AG08395 (cell line): ENCODE data around the gene IDH3G.
"Not testable (repeated sequence)": the region's sequence is repeated elsewhere in the genome, so short reads cannot be mapped to it uniquely, and the experiment has no call there.

Experiments used
- DNase-seq: peaks from one replicate; pipeline ENCODE4 v3.0.0; 2012; ENCODE audit warnings: mixed read lengths, low spot score

The IDH3G gene

DNA sequence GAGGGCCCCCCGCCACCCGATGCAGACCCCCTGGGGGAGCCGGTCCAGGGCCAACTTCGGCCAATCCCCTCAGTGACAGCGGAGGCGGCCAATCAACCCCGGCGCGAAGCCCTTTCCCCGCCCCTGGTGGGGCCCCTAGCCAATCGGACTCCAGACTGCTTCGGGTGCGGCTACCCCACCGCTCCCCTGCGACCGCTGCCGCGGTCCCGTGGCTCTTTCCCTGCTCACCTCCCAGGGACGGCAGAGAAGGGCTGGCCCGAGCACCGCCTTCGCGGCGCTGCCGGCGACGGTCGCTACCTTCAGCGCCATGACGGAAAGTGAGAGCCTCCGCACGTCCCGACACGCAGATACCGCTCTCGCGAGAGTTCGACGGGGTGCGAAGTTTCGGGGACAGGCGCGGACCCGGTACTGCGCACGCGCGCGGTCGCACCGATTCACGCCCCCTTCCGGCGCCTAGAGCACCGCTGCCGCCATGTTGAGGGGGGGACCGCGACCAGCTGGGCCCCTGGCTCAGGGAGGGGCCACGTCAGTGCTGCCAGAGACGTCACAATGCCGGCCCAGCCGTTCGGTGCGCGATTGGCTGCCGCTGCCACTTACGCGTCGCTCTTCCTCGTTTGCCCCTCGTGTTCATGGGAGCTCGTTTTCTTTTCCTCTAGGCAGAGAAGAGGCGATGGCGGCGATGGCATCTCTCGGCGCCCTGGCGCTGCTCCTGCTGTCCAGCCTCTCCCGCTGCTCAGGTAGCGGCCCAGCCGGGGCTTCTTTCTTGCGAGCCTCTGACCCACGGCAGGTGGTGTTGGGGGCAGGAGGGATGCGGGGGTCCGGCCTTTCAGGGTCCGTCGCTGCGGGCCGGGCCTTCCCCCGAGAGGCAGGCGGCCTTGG, at the start of gene IDH3G, which contains the start of gene SSR4:
IDH3G (minus strand) TSS at position 358 of the 879 bp plus-strand sequence; CDS start at position 309, 49 bp downstream.
SSR4 (plus strand) TSS at position 651 of the 879 bp plus-strand sequence; CDS start at position 671, 20 bp downstream.
- peak; percentile 96 for DNase-seq

DNA sequence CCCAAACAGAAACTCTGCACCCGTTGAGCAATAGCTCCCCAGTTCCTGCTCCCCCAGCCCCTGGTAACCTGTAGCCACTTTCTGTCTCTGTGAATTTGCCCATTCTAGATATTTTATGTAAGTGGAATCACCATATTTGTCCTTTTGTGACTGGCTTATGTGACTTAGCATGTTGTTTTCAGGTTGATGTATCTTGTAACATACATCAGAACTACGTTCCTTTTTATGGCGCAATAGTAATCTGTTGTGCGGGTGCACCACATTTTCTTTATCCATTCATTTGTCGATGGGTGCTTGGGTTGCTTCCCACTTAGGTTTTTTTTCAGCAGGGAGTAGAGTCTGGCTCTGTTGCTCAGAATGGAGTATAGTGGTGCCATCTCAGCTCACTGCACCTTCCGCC, 42.7 kb upstream of the IDH3G start:
- no peak for DNase-seq

DNA sequence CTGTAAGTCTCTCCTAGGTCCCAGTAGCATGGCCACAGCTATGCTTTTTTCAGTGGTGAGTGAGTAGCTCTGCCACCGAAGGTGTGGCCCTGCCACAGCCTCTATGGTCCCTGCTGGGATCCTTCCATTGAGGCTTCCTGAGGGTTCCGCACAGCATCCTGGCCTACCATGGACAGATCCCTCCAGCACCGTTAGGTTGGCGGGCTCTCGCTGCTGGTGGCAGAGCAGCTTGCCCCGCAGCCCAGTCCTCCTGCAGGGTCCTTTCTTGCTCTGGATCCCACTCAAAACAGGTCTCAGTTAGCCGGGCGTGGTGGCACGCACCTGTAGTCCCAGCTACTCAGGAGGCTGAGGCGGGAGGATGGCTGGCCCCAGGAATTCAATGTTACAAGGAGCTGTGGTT, 38.6 kb upstream of the IDH3G start:
- DNase-seq = no peak

DNA sequence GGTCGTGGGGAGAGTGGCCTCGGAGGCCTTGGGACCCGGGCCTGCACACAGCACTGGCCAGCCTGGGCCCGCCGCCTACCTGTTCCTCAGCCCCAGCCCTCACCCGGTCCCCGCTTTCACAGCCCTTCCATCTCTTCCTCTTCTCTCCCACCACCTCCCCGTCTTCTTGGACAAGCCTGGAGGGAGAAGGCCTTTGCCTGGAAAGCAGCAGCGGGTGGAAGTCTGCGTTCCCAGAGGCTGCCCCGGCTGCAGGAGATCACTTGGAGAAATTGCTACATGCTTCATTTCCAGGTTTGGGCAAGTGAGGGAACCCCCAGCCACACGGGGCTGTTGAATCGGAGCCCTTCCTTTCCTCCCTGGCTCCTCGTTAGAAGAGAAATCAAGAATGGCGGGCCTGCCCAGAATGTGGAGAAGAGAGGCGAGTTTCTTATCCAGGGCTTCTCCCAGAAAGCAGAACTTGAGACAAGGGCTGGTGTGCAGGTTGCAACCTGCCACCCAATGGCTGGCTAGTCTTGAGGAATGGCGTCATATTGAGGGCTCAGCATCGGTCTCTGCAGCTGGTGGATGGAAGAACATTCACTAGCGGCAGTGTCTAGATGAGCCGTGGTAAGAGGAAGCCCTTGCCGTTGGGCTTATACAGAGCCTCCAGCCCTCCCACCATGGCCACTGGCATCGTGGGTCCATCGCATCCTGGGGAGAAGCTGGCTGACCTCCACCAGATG, 37.4 kb upstream of the IDH3G start:
- no peak for DNase-seq

DNA sequence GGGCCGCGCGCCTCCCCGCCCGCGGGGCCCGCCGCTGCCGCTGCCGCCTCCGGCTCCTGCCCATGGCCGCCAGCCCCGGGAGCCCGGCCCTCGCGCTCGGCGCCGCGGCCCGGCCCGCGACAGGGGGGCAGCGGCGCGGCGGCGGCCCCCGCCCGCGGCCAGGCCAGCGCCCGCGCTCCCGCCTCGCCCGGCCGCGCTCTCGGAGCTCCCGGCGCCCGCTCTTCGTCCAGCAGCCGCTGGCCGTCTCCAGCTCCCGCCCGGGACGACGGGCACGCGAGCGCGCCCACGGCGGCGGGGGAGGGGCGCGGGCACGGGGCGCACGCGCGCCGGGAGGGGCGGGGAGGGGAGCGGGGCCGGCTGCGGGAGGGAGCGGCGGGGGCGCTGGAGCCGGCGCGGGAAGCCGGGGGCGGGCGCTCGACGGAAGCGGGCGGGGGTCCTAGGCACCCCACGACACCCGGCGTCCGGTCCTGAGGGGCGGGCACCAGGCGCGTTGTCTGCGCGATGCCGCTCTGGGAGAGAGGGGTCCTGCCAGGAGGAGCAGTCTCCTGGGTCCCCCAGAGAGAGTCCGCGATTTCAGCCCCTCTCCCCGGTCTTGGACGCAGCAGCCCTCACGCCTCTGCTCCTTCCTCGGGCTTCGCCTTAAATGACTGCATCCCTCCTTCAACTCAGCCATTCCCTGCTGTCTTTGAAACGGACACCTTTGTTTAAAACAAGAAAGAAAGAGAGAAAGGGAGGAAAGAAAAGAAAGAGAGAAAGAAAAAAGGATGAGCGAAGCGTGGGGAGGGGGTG, 36.7 kb upstream of the IDH3G start:
- no peak for DNase-seq

DNA sequence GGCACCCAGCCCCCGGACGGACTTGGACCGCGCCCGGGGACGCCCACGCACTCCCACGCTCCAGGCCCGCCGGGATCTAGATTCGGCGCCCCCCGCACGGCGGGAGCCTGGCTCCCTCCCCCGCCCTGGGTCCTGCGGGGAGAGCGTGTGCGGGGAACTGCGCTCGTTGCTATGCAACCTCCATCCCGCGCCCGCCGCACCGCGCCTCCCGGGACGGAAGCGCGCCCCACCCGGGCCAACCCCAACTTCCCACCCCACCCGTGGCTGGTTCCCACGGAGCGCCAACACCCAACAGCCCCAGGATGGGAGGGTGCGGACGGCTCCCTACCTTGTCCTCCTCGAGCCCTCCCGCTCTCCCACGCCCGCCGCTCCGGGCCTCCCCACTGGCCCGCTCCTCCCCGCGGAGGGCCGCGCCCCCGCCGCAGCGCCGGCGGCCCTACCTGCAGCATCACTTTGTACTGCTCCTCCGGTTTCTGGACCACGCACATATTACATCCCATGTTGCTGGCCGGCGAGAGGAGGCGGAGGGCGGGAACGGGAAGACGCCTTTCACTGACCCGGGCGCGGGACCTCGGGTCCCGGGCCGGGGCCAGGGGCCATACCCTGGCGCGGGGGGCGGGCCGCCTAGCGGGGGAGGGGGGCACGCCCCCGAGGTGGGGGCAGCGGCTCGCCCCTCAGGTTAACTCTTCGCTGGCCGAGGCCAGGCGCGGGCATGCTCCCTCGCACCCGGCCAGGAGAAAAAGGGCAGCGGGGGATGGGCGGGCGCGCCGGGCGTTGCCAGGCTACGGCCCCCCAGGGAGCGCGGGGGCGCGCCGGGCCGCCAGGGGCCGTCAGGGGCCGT, 35.8 kb upstream of the IDH3G start, which contains the start of gene PDZD4:
PDZD4 (minus strand) TSS at position 746 of the 841 bp plus-strand sequence; CDS start at position 500, 246 bp downstream.
- no peak for DNase-seq

DNA sequence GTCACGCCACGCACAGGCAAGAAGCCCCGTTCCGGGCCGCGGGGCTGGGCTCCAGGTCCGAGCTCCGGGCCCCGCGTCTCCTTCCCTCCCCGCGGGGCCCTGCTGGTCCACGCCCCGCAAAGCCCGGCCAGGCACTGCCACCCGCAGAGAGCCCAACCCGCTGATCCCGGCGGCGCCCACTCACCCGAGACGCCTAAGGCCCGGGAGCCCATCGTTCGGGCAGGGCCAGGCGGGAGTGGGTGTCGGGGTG, 35.3 kb upstream of the IDH3G start:
- DNase-seq = no peak

DNA sequence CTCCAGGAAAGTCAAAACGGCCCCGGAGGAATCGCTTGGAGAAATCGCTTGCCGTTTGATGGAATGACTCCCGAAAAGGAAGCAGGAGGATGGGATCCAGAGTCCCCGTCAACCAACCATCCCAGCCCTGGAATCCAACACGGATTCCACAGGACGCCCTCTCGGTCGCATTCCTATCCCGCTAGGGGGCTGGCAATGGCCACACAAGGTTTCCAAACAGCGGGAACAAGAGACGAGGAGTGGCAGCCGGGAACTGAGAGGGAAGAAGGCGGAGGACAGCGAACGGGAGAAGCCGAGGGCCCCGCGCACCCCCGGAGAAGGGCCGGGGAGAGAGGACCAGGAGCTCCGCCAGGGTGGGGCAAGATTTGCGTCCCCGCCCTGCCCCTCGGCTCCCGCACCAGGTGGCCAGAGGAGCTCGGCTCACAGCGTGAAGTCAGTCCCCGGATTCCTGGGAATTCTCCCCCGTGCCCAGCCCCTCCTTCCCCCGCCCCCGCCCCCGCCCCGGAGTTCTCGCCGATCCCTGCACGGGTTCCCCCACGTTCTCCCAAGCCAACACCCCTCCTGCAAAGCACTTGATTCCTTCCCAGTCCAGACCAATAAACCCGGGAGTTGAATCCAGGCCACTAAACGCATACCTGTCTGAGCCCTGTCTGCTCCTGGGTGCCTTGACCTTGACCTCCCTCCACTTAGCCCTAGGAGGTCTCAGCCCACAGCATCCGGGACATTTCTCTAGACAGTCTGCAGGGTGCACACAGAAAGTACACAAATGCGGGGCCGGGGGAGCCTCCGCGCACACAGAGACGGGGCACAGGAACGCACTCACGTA, 34.8 kb upstream of the IDH3G start:
- DNase-seq = no peak

DNA sequence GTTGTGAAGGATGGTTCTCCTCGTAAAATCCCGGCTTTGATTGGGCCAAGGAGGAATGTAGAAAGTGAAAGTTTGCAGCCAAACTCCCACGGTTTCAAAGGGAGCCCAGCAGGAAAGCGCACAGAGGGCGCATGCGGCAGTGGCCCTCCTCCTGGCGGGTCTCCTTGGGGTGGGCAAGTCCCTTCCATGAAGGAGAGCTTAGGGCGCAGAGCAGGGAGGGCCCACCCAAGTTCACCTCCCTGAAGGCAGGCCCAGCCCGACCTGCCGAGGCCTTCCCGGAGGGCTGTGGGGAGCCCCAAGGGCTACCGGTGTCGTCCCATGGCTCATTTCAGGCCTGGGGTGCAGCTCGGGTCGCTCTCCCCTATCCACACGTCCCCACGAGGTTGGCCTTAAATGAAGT, 34.1 kb upstream of the IDH3G start:
- no peak for DNase-seq

DNA sequence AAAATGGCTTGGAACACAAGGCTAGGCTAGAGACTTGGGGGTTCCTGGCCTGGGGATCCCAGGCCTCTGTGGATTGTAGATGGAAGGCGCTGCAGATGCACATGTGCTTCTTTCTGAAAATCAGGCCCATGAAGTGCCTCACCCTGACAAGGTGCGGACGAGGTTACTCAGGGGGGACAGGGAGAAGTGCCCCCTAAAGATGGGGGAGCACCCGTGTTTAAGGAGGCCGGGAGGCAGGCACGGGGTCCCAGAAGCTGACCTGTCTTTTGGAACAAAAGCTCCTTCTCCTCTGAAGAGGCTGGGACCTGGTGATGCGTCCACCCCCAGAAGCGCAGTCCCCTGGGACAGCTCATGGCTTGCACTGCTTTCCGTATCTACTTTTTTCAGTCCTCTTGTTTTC, 33.7 kb upstream of the IDH3G start:
- DNase-seq = no peak

DNA sequence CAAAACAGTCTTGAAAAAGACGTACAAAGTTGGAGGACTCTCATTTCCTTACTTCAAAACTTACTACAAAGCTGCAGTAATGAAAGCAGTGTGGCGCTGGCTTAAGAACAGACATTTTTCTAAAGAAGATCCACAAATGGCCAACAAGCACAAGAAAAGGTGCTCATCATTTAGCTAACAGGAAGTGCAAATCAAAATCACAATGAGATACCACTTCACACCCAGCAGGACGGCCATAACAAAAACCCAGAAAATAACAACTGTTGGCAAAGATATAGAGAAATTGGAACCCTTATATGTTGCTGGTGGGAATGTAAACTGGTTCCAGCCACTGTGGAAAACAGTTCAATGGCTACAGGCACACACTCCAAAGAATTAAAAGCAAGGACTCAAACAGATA, 32.8 kb upstream of the IDH3G start:
- no peak for DNase-seq

DNA sequence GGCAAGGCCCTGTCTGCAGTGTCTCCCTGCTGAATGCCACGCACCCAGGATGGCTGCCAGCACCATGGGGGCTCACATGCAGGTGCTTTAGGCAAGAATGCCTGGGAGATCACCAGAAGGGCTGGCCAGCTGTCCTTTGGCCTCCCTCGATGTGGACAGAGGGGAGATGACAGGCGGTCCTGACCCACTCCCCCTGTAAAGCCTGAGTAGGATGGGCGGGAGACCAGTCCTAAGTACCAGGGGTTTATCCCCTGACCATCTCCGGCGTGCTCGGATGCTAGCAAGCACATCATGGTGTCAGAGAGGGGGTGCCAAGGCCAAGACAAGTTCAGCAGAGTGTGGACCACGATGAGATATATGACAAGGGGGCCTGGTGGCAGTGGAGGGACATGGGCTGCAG, 30.9 kb upstream of the IDH3G start:
- no peak for DNase-seq

DNA sequence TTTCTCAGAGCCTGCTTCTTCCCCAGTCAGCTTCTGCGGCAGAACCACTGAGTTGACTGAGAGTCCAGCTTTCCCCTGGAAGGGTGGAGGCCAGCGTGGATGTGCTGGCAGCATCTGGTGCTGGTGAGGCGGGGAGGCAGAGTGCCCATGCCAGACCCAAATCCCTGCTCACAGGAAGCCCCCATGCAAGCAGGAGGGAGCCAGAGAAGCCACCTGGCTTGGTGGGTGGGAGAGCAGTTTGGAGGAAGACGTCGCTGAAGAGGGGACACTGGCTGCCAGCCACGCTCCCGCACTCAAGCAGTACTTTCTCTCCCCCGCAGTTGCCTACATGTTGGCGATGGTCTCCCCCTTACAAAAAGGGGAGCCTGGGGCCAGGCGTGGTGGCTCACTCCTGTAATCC, 30.2 kb upstream of the IDH3G start:
- DNase-seq = no peak

DNA sequence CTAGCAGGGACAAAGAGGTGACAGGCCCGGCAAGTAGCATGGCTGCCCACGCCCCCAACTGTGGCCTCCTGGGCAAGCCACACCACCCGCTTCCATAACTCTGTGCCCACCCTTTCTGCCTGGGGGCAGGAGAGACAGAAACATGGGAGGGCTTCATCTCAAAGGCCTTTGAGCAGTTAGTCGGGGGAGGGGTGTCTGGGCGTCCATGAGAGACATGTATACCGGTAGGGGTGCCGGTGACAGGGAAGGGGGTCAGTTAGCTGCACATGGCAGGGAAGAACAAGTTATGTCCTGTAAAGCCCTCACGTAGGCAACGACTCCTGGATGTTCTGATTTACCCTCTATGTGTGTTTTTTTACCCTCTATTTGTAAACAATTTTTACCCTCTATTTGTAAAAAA, 26.9 kb upstream of the IDH3G start:
- no peak for DNase-seq

DNA sequence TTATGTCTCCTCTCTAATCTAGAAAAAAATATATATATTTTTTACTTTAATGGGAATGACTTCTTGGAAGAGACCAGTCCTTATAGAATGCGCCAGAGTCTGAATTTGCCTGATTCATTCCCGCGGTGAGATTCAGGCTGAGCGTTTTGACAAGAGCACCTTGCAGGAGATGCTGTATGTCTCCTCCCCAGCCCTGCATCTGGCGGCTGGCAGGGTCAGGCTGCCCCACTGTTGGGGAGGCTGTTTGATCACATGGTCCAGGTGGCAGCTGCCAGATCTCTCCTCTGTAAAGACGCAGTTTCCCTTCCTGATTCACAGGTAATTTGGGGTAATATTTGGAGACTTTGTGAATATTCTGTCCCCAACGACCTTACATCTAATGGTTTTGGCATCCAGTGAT, 26.4 kb upstream of the IDH3G start:
- no peak for DNase-seq

DNA sequence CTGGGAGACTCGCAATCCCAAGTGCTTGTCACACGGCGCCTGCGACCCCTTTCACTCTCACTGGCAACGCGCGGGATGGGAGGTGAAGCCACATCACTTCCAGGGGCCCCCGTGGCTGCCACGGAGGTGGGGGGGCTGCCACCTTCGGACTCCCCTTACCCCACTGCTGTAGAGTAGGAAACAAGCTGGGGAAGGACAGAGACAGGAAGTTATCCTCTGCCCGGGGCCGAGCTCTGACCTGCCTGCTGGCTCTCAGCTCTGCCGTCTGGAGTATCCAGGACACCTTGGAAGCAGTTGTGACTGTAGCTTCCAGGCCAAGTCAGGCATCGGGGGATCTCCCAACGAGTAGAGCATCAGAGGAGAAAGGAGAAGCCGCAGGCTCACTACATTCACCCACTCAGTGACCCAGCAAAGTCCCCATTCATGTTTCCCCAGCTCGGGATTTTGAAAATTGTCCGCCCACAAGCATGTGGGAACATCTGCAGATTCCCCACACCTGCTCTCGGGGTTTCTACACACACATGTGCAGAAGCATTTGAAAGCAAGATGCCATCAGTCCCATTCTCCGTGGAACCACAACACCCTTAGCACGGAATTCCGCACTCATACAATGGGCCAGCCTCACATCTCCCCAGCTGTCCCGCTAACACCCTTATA, 25.3 kb upstream of the IDH3G start:
- DNase-seq = no peak

DNA sequence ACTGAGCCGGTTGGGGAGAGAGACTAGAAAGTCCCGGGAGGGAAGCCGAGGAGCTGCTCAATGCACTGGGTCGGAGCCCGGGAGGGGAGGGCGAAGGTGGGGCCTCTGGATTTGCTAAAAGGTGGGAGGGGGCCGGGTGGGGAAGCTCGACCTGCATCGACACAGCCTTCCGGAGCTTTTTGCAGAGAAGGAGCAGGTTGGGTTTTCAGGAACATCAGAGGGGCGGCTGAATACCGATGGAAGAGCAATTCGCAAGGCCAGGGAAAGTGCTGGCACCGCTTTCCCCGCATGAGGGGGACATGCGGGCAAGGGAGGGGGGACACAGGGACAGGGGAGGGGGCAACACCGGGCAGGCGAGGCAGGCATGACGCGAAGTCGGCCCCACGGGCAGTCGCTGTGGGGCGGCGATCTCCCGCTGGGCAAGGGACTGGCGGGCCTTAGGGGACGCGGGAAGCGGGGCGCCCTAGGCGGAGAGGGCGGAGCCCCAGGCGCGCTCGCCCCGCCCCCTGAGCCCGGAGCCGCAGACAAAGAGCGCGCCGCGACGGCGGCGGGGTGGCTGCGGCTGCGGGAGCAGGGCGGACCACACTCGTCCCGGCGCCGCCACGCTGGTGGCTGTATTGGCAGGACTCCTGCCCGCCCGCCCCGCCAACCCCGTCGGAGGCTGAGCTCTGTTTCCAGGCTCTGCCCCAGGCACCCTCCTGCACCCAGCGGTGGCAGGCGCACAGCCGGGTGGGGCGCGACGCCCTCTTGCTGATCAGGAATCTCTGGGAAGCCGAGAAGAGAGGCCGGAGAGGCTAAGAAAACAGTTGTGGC, 24.6 kb upstream of the IDH3G start:
- DNase-seq = peak; percentile 56

DNA sequence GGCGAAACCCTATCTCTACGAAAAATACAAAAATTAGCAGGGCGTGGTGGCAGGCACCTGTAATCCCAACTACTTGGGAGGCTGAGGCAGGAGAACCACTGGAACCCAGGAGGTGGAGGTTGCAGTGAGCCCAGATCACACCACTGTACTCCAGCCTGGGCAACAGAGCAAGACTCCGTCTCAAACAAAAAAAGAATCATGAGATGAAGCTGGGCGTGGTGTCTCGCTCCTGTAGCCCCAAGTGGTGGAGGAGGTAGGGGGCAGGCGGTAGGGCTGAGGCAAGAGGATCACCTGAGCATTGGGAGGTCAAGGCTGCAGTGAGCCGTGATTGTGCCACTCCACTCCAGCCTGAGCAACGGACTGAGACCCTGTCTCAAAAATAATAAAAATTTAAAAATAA, 23.9 kb upstream of the IDH3G start:
- DNase-seq = not testable (repeated sequence)
